NCI-H1436 treated with DMSO at 0.1 percent for 48 hours (cell line): ENCODE data around the gene VSIG10L.

ENCODE experiments used
- DNase-seq: peaks from one replicate; lab custom pipeline; 2025; lab: John Stamatoyannopoulos, UW

Gene VSIG10L

GRCh38 chr19:51365211-51365964 lies 23.4 kb upstream of the VSIG10L start:
- DNase-seq = no peak

- DNase-seq = no peak
Measured at GRCh38 chr19:51364200-51365106, 22.5 kb upstream of the VSIG10L start.

DNA sequence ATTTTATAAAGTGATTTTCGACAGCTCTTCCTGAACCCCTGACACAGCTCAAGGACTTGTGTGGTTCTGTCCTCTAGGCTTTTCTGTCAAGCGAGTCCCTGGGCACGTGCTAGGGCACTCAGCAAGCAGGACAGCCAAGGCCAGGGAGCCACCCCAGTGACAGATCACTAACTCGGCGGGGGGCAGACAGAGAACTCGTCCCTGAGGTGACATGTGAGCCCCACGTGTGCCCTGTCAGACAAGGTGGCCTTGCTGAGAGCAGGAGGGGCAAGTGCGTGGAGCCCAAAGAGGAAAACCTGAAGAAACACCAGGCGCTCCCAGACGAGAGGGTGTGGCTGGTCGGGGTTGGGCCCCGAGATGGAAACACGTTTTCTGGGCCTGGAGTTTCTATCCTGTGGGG lies 19.3 kb upstream of the VSIG10L start:
- DNase-seq = no peak

GRCh38 chr19:51359294-51359693 lies 17.4 kb upstream of the VSIG10L start:
- DNase-seq = no peak

DNA sequence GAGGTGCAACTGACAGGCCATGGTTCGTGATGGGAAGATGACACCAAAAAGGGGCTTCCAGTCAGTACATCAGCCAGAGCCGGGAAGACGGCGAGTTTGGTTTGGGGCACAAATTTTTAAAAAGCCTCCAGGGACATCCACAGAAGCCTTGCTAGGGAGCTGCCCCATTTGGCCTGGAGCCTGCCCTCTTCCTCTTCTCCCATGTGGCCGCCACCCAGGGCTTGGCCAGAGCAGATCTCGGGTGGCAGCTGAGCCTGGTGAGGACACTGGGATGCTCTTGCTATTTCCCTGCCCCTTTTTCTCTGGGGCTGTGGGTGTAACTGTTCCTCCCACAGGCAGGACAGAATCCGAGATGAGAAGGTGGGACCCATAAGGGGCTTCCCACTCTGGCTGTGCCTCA lies 16.0 kb upstream of the VSIG10L start:
- no peak for DNase-seq

GRCh38 chr19:51356159-51356801 lies 14.3 kb upstream of the VSIG10L start:
- DNase-seq = no peak

- DNase-seq = no peak
Measured at GRCh38 chr19:51354742-51355148, 12.8 kb upstream of the VSIG10L start.

GRCh38 chr19:51354103-51354741 lies 12.3 kb upstream of the VSIG10L start:
- no peak for DNase-seq

- no peak for DNase-seq
Measured at GRCh38 chr19:51352783-51353360, 10.9 kb upstream of the VSIG10L start.

GRCh38 chr19:51351266-51351990 lies 9.5 kb upstream of the VSIG10L start:
- no peak for DNase-seq

DNA sequence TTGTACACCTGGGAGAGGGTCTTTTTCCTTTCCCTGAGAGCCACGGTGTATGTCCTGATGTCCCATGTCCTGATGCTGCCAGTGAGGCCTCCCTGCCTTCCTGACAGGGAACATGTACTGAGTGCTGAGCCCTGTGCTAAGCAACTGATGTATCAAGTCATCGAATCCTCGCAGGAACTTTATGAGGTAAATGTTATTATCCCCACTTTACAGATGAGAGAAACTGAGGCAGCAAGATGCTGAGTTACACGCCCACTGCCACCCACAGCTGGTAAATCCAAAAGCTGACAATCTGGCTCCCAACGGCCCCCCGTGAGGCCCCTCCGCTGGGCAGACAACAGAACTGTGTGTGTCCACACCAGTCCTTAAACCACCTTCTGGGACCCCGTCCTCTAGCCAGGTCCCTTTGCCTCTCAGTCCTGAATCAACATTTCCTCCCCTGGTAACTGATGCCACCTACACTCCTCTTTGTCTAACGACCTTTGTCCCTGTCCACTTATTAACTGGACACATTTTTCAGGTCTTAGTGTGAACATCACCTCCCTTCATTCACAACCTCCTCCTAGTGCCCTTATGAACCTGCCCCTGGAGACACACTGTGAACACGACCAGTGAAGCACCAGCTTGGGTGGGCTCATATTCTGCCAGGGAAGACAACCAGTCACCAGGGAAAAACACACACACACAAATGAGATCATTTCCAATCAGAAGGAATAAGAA lies 5.4 kb upstream of the VSIG10L start:
- no peak for DNase-seq

DNA sequence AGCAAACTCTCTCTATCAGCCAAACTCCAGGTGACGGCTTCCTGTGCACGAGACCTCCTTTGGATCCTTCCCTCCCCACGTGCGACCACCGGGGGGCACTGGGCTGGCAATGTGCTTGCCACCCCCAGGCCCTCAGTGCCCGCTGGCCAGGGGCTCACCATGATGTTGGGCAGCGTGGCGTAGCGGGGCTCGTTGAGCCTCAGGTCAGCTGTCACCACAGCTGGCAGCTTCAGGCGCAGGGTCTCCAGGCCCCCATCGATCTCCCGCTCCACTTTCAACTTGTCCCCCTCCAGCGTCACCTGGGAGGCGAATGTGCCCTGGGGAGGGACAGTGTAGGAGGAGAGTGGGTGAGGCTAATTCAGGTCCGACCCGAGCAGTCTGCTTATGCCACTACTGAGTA lies 4.8 kb upstream of the VSIG10L start:
- no peak for DNase-seq

GRCh38 chr19:51345076-51345620 lies 3.2 kb upstream of the VSIG10L start:
- DNase-seq = no peak

- DNase-seq = no peak
Measured at GRCh38 chr19:51342631-51343569, 961 bp upstream of the VSIG10L start.

DNA sequence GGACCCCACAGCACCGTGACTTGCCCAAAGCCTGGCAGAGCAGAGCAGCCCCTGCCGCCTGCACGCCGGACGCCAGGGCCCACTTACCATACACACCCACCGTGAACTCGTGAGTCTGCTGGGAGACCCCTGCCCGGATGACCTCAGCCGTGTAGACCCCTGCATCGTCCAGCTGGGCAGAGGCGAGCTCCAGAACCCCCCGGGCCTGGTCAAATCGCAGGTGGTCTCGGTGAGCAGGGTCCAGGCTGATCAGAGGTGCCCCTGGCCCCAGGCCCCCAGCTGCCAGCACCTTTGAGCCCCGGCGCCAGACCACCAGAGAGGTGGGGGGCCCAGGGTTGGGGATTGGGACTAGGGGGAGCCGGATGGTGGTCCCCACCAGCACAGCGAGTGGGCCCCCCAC lies 873 bp downstream of the VSIG10L start:
- DNase-seq = no peak

- DNase-seq = peak; percentile 78
Measured at GRCh38 chr19:51339687-51340656, 2.0 kb downstream of the VSIG10L start.

DNA sequence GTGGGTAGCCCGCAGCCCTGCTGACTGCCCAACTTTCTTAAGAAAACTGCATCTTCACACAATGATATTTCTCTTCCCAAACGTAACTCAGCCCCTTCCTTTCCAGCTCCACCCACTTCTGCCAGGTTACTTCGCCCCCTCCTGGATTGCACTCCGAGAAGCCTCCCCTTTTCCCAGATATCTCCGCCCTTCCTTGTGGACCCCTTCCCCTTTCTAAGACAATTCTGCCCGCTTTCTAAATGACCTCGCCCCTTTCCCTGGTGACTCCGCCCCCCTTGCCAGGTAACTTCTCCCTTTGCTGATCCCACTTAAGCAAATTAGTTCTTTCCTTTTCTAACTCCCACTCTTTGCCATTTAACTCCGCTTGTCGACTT lies 2.6 kb downstream of the VSIG10L start:
- DNase-seq = no peak
